Liver (tissue), 9 donors: ENCODE results near the gene IFNA14. TPM values are rescaled to one million over a fixed set of nuclear protein-coding genes. Genes with fewer than 3 reads are reported as not detected.

Experiments
- DNase-seq: peaks from one replicate; pipeline ENCODE4 v3.0.0-alpha.2; 2017; ENCODE audit warnings: low spot score
- H3K27ac ChIP-seq, 2 donors: one replicate each; pipeline ENCODE4 v1.7.0; 2013; ENCODE audit warnings: inconsistent platforms in 2 of 2, low read length in 2 of 2, control low read depth in 1 of 2, low read depth in 1 of 2, mild to moderate bottlenecking in 1 of 2
- H3K27me3 ChIP-seq, 4 donors: one replicate each; pipeline versions ENCODE4 v1.6.1 to v1.7.0; 2013; ENCODE audit warnings: low read length in 3 of 4, inconsistent platforms in 1 of 4, mild to moderate bottlenecking in 1 of 4, moderate library complexity in 1 of 4; ENCODE audit not compliant: control insufficient read depth in 4 of 4, insufficient read depth in 4 of 4
- H3K36me3 ChIP-seq, 4 donors: one replicate each; pipeline versions ENCODE4 v1.6.1 to v1.7.0; 2013; ENCODE audit warnings: low read length in 3 of 4, mild to moderate bottlenecking in 3 of 4, low read depth in 1 of 4, moderate library complexity in 1 of 4; ENCODE audit not compliant: control insufficient read depth in 4 of 4, insufficient read depth in 3 of 4
- H3K4me1 ChIP-seq, 4 donors: one replicate each; pipeline versions ENCODE4 v1.6.1 to v1.7.0; 2013; ENCODE audit warnings: low read length in 3 of 4, mild to moderate bottlenecking in 3 of 4, moderate library complexity in 1 of 4; ENCODE audit not compliant: control insufficient read depth in 4 of 4, insufficient read depth in 4 of 4
- H3K4me3 ChIP-seq, 3 donors: one replicate each; pipeline versions ENCODE4 v1.6.1 to v1.7.0; 2013; ENCODE audit warnings: low read length in 3 of 3, control low read depth in 1 of 3, low read depth in 1 of 3, mild to moderate bottlenecking in 1 of 3
- H3K9ac ChIP-seq, 2 donors: one replicate each; pipeline ENCODE4 v1.7.0; 2013; ENCODE audit warnings: low read length in 2 of 2, mild to moderate bottlenecking in 2 of 2, moderate library complexity in 2 of 2, control low read depth in 1 of 2, low read depth in 1 of 2
- H3K9me3 ChIP-seq, 4 donors: one replicate each; pipeline versions ENCODE4 v1.6.1 to v1.7.0; 2013; ENCODE audit warnings: low read length in 3 of 4; ENCODE audit not compliant: control insufficient read depth in 4 of 4
- ATF3 ChIP-seq: IDR thresholded peaks from 2 replicates; pipeline ENCODE4 v1.6.1; 2016; ENCODE audit warnings: antibody characterized with exemption
- CTCF ChIP-seq: fragments of 150-350 bp; IDR thresholded peaks from 2 replicates; pipeline ENCODE4 v1.5.1; 2017; ENCODE audit warnings: improper control_type of control experiment, low read depth, low read length; ENCODE audit not compliant: missing input control
- FOXA1 ChIP-seq: IDR thresholded peaks from 2 replicates; pipeline ENCODE4 v1.6.1; 2016; ENCODE audit warnings: antibody characterized with exemption
- FOXA2 ChIP-seq: IDR thresholded peaks from 2 replicates; pipeline ENCODE4 v1.6.1; 2016; ENCODE audit warnings: antibody characterized with exemption
- GABPA ChIP-seq, 2 donors: IDR thresholded peaks in 1 of 2; conservative IDR thresholded peaks in 1 of 2; 2 replicates each; pipeline ENCODE4 v1.6.1; 2016; ENCODE audit warnings: antibody characterized with exemption in 2 of 2, mild to moderate bottlenecking in 1 of 2, moderate library complexity in 1 of 2
- HNF4A ChIP-seq, 2 donors: conservative IDR thresholded peaks; 2 replicates each; pipeline ENCODE4 v1.6.1; 2016; ENCODE audit warnings: antibody characterized with exemption in 2 of 2, mild to moderate bottlenecking in 2 of 2
- HNF4G ChIP-seq: IDR thresholded peaks from 2 replicates; pipeline ENCODE4 v1.6.1; 2016; ENCODE audit warnings: antibody characterized with exemption
- JUND ChIP-seq, 2 donors: IDR thresholded peaks; 2 replicates each; pipeline ENCODE4 v1.6.1; 2016; ENCODE audit warnings: antibody characterized with exemption in 2 of 2
- RAD21 ChIP-seq, 2 donors: IDR thresholded peaks; 2 replicates each; pipeline ENCODE4 v1.6.1; 2016; ENCODE audit warnings: antibody characterized with exemption in 2 of 2, mild to moderate bottlenecking in 2 of 2
- REST ChIP-seq: IDR thresholded peaks from 2 replicates; pipeline ENCODE4 v1.6.1; 2016; ENCODE audit warnings: antibody characterized with exemption, mild to moderate bottlenecking
- RXRA ChIP-seq, 2 donors: IDR thresholded peaks; 2 replicates each; pipeline ENCODE4 v1.6.1; 2017 to 2018; ENCODE audit warnings: antibody characterized with exemption in 2 of 2, mild to moderate bottlenecking in 1 of 2
- SP1 ChIP-seq: IDR thresholded peaks from 2 replicates; pipeline ENCODE4 v1.6.1; 2018; ENCODE audit warnings: antibody characterized with exemption, mild to moderate bottlenecking
- YY1 ChIP-seq: IDR thresholded peaks from 2 replicates; pipeline ENCODE4 v1.6.1; 2016; ENCODE audit warnings: antibody characterized with exemption, mild to moderate bottlenecking
- ZBTB33 ChIP-seq: IDR thresholded peaks from 2 replicates; pipeline ENCODE4 v1.6.1; 2016; ENCODE audit warnings: antibody characterized with exemption
- WGBS: extraction: QIAGEN DNeasy Blood & Tissue Kit; methylation state at CpG from one replicate; pipeline ENCODE4 v1.1.7; 2013; 5-methylcytosine and 5-hydroxymethylcytosine counted together
- polyA plus RNA-seq, 2 donors: library from polyadenylated mRNA; stranded (reverse) in 1 of 2; unstranded in 1 of 2; fragments of 200-250 nt in 1 of 2; fragments of >200 nt in 1 of 2; fragmentation: Nextera tagmentation in 1 of 2; extraction: Ambion mirVana in 1 of 2; gene quantifications; one replicate each; pipeline versions ENCODE4 v1.2.1 to v1.2.3, GENCODE V29; 2013 to 2015
- total RNA-seq, 2 donors: library from RNA; depleted of rRNA; stranded (reverse); fragments of >200 nt; gene quantifications; one replicate each; pipeline ENCODE4 v1.2.3, GENCODE V29; 2014
- donor health status: healthy.
- donor health status: healthy.
- donor health status: healthy.
- donor health status: healthy.
- donor health status: healthy.

IFNA14 gene
- total and polyA plus RNA-seq, 4 donors = not detected

- 24% methylated on average over 3 of the region's 3 CpGs for WGBS
- DNase-seq = no peak
- Histone ChIP-seq H3K9me3 (no peaks in the 10 kb centered on the region), H3K27me3 (peaks cover 0 to 7% (median 0%) of the 10 kb centered on the region in 4 donors), H3K27ac (no peak overlapping the region), H3K4me1 (no peaks in the 10 kb centered on the region), H3K9ac (no peak overlapping the region), H3K4me3 (no peak overlapping the region), H3K36me3 (no peaks in the 10 kb centered on the region)
- no peak for TF ChIP-seq ATF3
- TF ChIP-seq ZBTB33 = no peak
- TF ChIP-seq YY1 = no peak
- TF ChIP-seq RXRA (IDR thresholded peaks at IDR 0.05) = no peak
- TF ChIP-seq REST = no peak
- TF ChIP-seq GABPA (IDR thresholded peaks at IDR 0.05 in 1 of 2, conservative IDR thresholded peaks at IDR 0.05 in 1 of 2) = no peak
- TF ChIP-seq RAD21 (IDR thresholded peaks at IDR 0.05) = no peak
- TF ChIP-seq FOXA1 = no peak
- TF ChIP-seq FOXA2 = no peak
- no peak for TF ChIP-seq HNF4G
- TF ChIP-seq CTCF = no peak
- TF ChIP-seq SP1 = no peak
- TF ChIP-seq JUND (IDR thresholded peaks at IDR 0.05) = no peak
- no peak for TF ChIP-seq HNF4A (conservative IDR thresholded peaks at IDR 0.05)
Observed at GRCh38 chr9:21266733-21267484, 27.1 kb upstream of the IFNA14 start.
